GM21528 (cell line): ENCODE results near the gene OR2A2.

Experiments
- ATAC-seq: cut with Tn5 transposase; IDR thresholded peaks from one replicate; pipeline ENCODE4 v1.9.1; 2021; ENCODE audit warnings: mild to moderate bottlenecking, moderate library complexity; ENCODE audit not compliant: unreplicated experiment, low FRiP score

The OR2A2 gene

DNA sequence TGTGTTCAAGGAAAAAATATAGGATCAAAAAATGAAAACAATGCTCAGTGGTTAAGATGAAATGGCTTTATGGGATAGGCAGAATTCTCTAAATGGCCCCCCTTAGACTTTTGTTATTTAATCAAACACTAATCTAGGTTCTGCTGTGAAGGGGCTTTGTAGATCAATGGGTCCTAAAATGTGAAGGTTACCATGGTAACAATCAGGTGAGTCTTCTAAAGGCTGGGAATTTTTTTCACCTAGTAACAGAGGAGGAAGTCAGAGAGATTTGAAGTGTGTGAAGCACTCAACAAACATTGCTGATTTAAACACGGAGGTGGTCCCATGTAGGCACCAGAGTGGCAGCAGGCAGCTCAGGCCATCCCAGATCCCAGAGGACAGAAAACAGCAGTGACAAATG lies 24.7 kb downstream of the OR2A2 start:
- ATAC-seq, result no peak

DNA sequence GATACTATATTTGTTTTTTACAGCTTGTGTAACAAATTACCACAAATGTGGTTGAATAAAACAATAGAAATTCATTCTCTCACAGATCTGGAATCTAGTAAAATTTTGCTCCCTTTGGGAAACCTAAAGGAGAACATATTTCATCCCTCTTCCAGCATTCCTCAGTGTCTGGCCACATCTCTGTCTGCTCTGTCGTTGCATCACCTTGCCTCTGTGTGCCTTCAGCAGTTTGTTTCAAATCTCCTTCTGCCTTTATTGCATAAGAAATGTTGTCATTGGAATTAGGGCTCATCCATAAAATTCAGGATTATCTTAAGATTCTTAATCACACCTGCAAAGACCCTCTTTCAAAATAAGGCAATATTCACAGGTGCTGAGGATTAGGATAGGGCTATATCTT lies 28.1 kb downstream of the OR2A2 start:
- ATAC-seq, result no peak

DNA sequence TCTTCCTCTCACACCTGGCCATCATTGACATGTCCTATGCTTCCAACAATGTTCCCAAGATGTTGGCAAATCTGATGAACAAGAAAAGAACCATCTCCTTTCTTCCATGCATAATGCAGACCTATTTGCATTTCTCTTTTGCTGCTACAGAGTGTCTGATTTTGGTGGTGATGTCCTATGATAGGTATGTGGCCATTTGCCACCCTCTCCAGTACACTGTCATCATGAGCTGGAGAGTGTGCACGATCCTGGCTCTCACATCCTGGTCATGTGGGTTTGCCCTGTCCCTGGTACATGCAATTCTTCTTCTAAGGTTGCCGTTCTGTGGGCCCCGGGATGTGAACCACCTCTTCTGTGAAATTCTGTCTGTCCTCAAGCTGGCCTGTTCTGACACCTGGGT lies 32.8 kb downstream of the OR2A2 start:
- ATAC-seq, result no peak

DNA sequence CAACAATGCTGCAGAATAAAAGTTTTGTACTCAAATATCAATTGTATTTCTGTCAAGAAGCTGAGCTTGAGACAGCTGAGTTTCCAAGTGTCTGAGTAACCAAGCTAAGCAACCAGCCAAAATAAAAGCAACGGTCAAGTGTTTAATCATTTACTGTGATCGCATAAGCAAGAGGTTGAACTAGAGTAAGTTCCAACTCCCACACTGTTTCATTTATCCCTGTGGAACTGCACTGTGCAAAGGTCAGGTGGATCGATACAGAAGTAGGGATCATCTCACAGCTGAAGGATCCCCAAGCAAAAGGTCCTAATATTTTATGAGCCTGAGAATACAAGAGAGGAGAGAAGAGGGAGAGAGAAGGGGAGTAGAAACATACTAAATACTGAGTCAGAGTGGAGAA lies 35.0 kb downstream of the OR2A2 start:
- ATAC-seq, result no peak

DNA sequence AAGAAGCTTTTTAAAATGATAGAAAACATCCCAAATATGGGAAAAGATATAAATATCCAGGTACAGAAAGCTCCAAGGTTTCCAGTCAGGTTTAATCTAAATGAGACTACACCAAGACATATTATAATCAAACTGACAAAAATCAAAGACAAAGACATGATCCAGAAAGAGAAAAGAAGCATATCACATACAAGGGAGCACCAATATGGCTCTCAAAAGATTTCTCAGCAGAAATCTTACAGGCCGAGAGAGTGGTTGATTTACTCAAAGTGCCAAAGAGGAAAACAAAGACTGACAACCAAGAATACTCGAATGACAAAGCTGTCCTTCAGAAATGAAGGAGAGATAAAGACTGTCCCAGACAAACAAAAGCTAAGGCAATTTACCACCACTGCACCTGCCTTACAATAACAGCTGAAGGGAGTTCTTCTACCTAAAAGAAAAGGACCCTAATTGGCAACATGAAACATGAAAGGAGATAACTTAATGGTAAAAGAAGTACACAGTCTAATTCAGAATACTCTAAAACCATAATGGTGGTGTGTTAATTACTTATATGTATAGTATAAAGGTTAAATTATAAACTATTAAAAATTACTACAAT lies 38.9 kb downstream of the OR2A2 start:
- ATAC-seq, result no peak

DNA sequence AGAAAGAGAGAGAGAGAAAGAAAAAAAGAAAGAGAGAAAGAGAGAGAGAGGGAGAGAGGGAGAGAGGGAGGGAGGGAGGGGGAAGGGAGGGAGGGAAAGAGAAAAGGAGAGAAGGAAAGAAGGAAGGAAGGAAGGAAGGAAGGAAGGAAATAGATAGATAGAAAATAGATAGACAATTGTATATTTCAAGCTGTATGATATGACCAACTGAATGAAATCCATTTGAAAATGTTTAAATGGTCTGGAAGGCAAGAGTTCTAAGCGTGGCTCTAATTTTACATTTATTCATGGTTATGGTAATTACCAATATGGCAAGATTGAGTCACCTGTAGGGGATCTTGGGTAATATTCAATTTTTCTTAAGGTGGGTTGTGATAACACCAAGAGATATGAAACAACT lies 49.5 kb downstream of the OR2A2 start:
- no peak for ATAC-seq
